Prostate gland (tissue), 2 donors: Measurements from ENCODE around the gene GPR61. TPM values are rescaled to one million over a fixed set of nuclear protein-coding genes. Genes with fewer than 3 reads are reported as not detected.

Source experiments
- DNase-seq: peaks from one replicate; pipeline ENCODE4 v3.0.0-alpha.2; 2019; ENCODE audit warnings: low spot score
- H3K27ac ChIP-seq, 2 donors: fragments of 200-600 bp; sonication (generic); 2 replicates each; pipeline ENCODE4 v1.5.1; 2017 to 2019
- H3K27me3 ChIP-seq: fragments of 200-600 bp; sonication (generic); replicated peaks from 2 replicates; pipeline ENCODE4 v1.5.1; 2019; ENCODE audit not compliant: insufficient read depth
- H3K36me3 ChIP-seq, 2 donors: fragments of 200-600 bp; sonication (generic); 1 replicate in 1 of 2; 2 replicates in 1 of 2; pipeline versions ENCODE4 v1.5.1 to v1.8.1; 2017 to 2019
- H3K4me1 ChIP-seq: fragments of 200-600 bp; sonication (generic); replicated peaks from 2 replicates; pipeline ENCODE4 v1.5.1; 2019
- H3K4me3 ChIP-seq, 2 donors: fragments of 200-600 bp; sonication (generic); 2 replicates each; pipeline ENCODE4 v1.5.1; 2017 to 2019
- H3K9me3 ChIP-seq: fragments of 200-600 bp; sonication (generic); 2 replicates; pipeline ENCODE4 v1.5.1; 2017
- CTCF ChIP-seq, 4 experiments: fragments of 200-600 bp in 2 of 4; fragments of 450-650 bp in 2 of 4; sonication (generic) in 2 of 4; IDR thresholded peaks; 1 replicate in 3 of 4; 2 replicates in 1 of 4; pipeline ENCODE4 v1.5.1; 2016 to 2019; ENCODE audit warnings: antibody characterized with exemption in 4 of 4, mild to moderate bottlenecking in 2 of 4, moderate library complexity in 2 of 4
- POLR2A ChIP-seq: fragments of 450-650 bp; IDR thresholded peaks from one replicate; pipeline ENCODE4 v1.6.1; 2016; ENCODE audit warnings: antibody characterized with exemption, mild to moderate bottlenecking
- POLR2AphosphoS5 ChIP-seq: sonication (generic); formaldehyde crosslinking; IDR thresholded peaks from one replicate; pipeline ENCODE4 v1.6.1; 2017; ENCODE audit warnings: antibody characterized with exemption
- WGBS: methylation state at CpG from one replicate; pipeline ENCODE4 v1.1.5; 2018; 5-methylcytosine and 5-hydroxymethylcytosine counted together
- intact Hi-C: fragments of 100-400 bp; cut with DNase I; formaldehyde crosslinking; loops from one replicate; pipeline ENCODE4 v1.14.2; 2022
- total RNA-seq, 2 donors: library from RNA; depleted of rRNA; stranded (reverse); fragments of >200 nt; gene quantifications; one replicate each; pipeline ENCODE4 v1.1.0, GENCODE V29; 2016

GPR61 gene
- total RNA-seq, 2 donors from 2014 or later = 1.2 TPM; not detected in 1

GRCh38 chr1:109578947-109579443 lies 39.3 kb downstream of the GPR61 start:
- no peaks in the 10 kb centered on the region for H3K36me3 ChIP-seq
- DNase-seq = no peak
- 45% methylated on average over 3 of the region's 3 CpGs for WGBS
- no peaks in the 10 kb centered on the region for H3K27me3 ChIP-seq
- H3K4me1 ChIP-seq = no peaks in the 10 kb centered on the region
- no peak for TF ChIP-seq CTCF (IDR thresholded peaks at IDR 0.05)
- no peak for TF ChIP-seq POLR2AphosphoS5
- no peak for TF ChIP-seq POLR2A
- H3K4me3 ChIP-seq = no peak overlapping the region
- H3K27ac ChIP-seq = no peak overlapping the region
- H3K9me3 ChIP-seq = no peaks in the 10 kb centered on the region
- intact Hi-C loops = no loop called here

- no peak overlapping the region for H3K4me3 ChIP-seq
- H3K27ac ChIP-seq = no peak overlapping the region
- no peak for DNase-seq
- no peaks in the 10 kb centered on the region for H3K9me3 ChIP-seq
- 71% methylated on average over 1 of the region's 1 CpG for WGBS
- no peaks in the 10 kb centered on the region for H3K36me3 ChIP-seq
- H3K4me1 ChIP-seq = no peaks in the 10 kb centered on the region
- intact Hi-C loops = no loop called here
- TF ChIP-seq CTCF (IDR thresholded peaks at IDR 0.05) = no peak
- TF ChIP-seq POLR2AphosphoS5 = no peak
- TF ChIP-seq POLR2A = no peak
- H3K27me3 ChIP-seq = no peaks in the 10 kb centered on the region
These were observed 39.8 kb downstream of the GPR61 start for GRCh38 chr1:109579491-109579890.

GRCh38 chr1:109582021-109582420 lies 42.3 kb downstream of the GPR61 start:
- no peak for TF ChIP-seq CTCF (IDR thresholded peaks at IDR 0.05)
- no peak for TF ChIP-seq POLR2AphosphoS5
- no peak for TF ChIP-seq POLR2A
- Histone ChIP-seq H3K27me3 (no peaks in the 10 kb centered on the region), H3K4me3 (no peak overlapping the region), H3K4me1 (no peaks in the 10 kb centered on the region), H3K27ac (no peak overlapping the region), H3K36me3 (no peaks in the 10 kb centered on the region), H3K9me3 (no peaks in the 10 kb centered on the region)
- 83% methylated on average over 2 of the region's 2 CpGs for WGBS
- DNase-seq = no peak
- intact Hi-C loops = no loop called here

GRCh38 chr1:109584766-109585165 lies 45.1 kb downstream of the GPR61 start:
- WGBS = 76% methylated on average over 1 of the region's 1 CpG
- Histone ChIP-seq H3K27ac (no peak overlapping the region), H3K4me1 (no peaks in the 10 kb centered on the region), H3K4me3 (no peak overlapping the region), H3K9me3 (no peaks in the 10 kb centered on the region), H3K27me3 (no peaks in the 10 kb centered on the region), H3K36me3 (no peaks in the 10 kb centered on the region)
- no peak for DNase-seq
- intact Hi-C loops = no loop called here
- no peak for TF ChIP-seq CTCF (IDR thresholded peaks at IDR 0.05)
- TF ChIP-seq POLR2AphosphoS5 = no peak
- TF ChIP-seq POLR2A = no peak

GRCh38 chr1:109586055-109586454 lies 46.4 kb downstream of the GPR61 start:
- Histone ChIP-seq H3K9me3 (no peaks in the 10 kb centered on the region), H3K4me3 (no peak overlapping the region), H3K27me3 (no peaks in the 10 kb centered on the region), H3K27ac (no peak overlapping the region), H3K4me1 (no peaks in the 10 kb centered on the region), H3K36me3 (no peaks in the 10 kb centered on the region)
- 93% methylated on average over 3 of the region's 3 CpGs for WGBS
- no peak for DNase-seq
- intact Hi-C loops = no loop called here
- TF ChIP-seq POLR2A = no peak
- TF ChIP-seq POLR2AphosphoS5 = no peak
- no peak for TF ChIP-seq CTCF (IDR thresholded peaks at IDR 0.05)
